Measurements from ENCODE around the gene CTXN3.
"Not testable (repeated sequence)": the region's sequence is repeated elsewhere in the genome, so short reads cannot be mapped to it uniquely, and the experiment has no call there.

Gene CTXN3

GRCh38 chr5:127652952-127653611, 4.2 kb downstream of the CTXN3 start:
- DNase-seq: no peak

- DNase-seq: no peak
These were observed 7.9 kb downstream of the CTXN3 start for GRCh38 chr5:127656825-127657224.

GRCh38 chr5:127660047-127660733, 11.3 kb downstream of the CTXN3 start:
- DNase-seq: no peak

GRCh38 chr5:127664093-127664492, 15.2 kb downstream of the CTXN3 start:
- DNase-seq: no peak

- no peak for DNase-seq
These were observed 16.8 kb downstream of the CTXN3 start for GRCh38 chr5:127665641-127666040.

GRCh38 chr5:127666043-127666716, 17.3 kb downstream of the CTXN3 start:
- no peak for DNase-seq

GRCh38 chr5:127667926-127668325, 19.0 kb downstream of the CTXN3 start:
- no peak for DNase-seq

GRCh38 chr5:127671218-127671617, 22.3 kb downstream of the CTXN3 start:
- no peak for DNase-seq

- no peak for DNase-seq
These were observed 24.4 kb downstream of the CTXN3 start for GRCh38 chr5:127673117-127673800.

GRCh38 chr5:127676951-127677350, 28.1 kb downstream of the CTXN3 start:
- DNase-seq: not testable (repeated sequence)

GRCh38 chr5:127679691-127680330, 30.9 kb downstream of the CTXN3 start:
- not testable (repeated sequence) for DNase-seq

GRCh38 chr5:127680595-127680994, 31.7 kb downstream of the CTXN3 start:
- DNase-seq: no peak

- no peak for DNase-seq
These were observed 34.1 kb downstream of the CTXN3 start for GRCh38 chr5:127683008-127683407.

- DNase-seq: no peak
These were observed 36.0 kb downstream of the CTXN3 start for GRCh38 chr5:127684726-127685467.

GRCh38 chr5:127685662-127686061, 36.8 kb downstream of the CTXN3 start:
- no peak for DNase-seq

GRCh38 chr5:127686424-127686823, 37.5 kb downstream of the CTXN3 start:
- DNase-seq: no peak

- DNase-seq: no peak
These were observed 45.8 kb downstream of the CTXN3 start for GRCh38 chr5:127694518-127695171.

- no peak for DNase-seq
These were observed 46.5 kb downstream of the CTXN3 start for GRCh38 chr5:127695346-127695745.

GRCh38 chr5:127696683-127697082, 47.8 kb downstream of the CTXN3 start:
- DNase-seq: no peak

- DNase-seq: no peak
These were observed 49.2 kb downstream of the CTXN3 start for GRCh38 chr5:127697894-127698600.

GRCh38 chr5:127699416-127699815, 50.5 kb downstream of the CTXN3 start:
- no peak for DNase-seq
